GM12878 (cell line): Measurements from ENCODE around the gene COX4I2.

ENCODE experiments used
- BMI1 ChIP-seq: fragments of 450-650 bp; IDR thresholded peaks from 2 replicates; pipeline ENCODE4 v1.6.1; 2016; ENCODE audit warnings: mild to moderate bottlenecking, moderate library complexity, borderline replicate concordance
- EP300 ChIP-seq, 2 experiments: fragments of 150-350 bp in 1 of 2; IDR thresholded peaks; 2 replicates each; pipeline ENCODE4 v1.6.1; 2011 to 2012; ENCODE audit warnings: low read depth in 2 of 2, low read length in 2 of 2, borderline replicate concordance in 1 of 2, improper control_type of control experiment in 1 of 2, inconsistent platforms in 1 of 2; ENCODE audit not compliant: control insufficient read depth in 1 of 2
- RFX5 ChIP-seq: IDR thresholded peaks from 2 replicates; pipeline ENCODE4 v1.6.1; 2011; ENCODE audit warnings: low read depth, low read length, improper control_type of control experiment
- SIN3A ChIP-seq: IDR thresholded peaks from 2 replicates; pipeline ENCODE4 v1.6.1; 2012; ENCODE audit warnings: low read depth, low read length, improper control_type of control experiment
- SUZ12 ChIP-seq: fragments of 200-600 bp; sonication (generic); IDR thresholded peaks from one replicate; pipeline ENCODE4 v1.6.1; 2018; ENCODE audit warnings: antibody characterized with exemption, mild to moderate bottlenecking; ENCODE audit not compliant: unreplicated experiment
- TCF7 ChIP-seq: IDR thresholded peaks from 2 replicates; pipeline ENCODE4 v1.6.1; 2014; ENCODE audit warnings: antibody characterized with exemption, borderline replicate concordance
- TF ChIP-seq, protein P1 (sequence below): IDR thresholded peaks from 2 replicates; pipeline ENCODE4 v1.6.1; 2012; ENCODE audit warnings: mild to moderate bottlenecking, low read depth, low read length
- TF ChIP-seq, protein P2 (sequence below), 3 experiments: IDR thresholded peaks in 2 of 3; conservative IDR thresholded peaks in 1 of 3; 2 replicates each; pipeline ENCODE4 v1.5.1; 2011; ENCODE audit warnings: low read depth in 3 of 3, low read length in 3 of 3, mild to moderate bottlenecking in 3 of 3, control low read depth in 2 of 3, moderate library complexity in 2 of 3, inconsistent platforms in 1 of 3, mixed read lengths in 1 of 3; ENCODE audit not compliant: control insufficient read depth in 2 of 3, insufficient read depth in 1 of 3; ENCODE audit errors: extremely low read depth in 1 of 3
- TF ChIP-seq, protein P3 (sequence below): IDR thresholded peaks from 2 replicates; pipeline ENCODE4 v1.6.1; 2012; ENCODE audit warnings: low read length, inconsistent platforms
- TF ChIP-seq, protein P4 (sequence below): IDR thresholded peaks from 2 replicates; pipeline ENCODE4 v1.6.1; 2011; ENCODE audit warnings: mild to moderate bottlenecking, low read depth, low read length, moderate library complexity; ENCODE audit not compliant: insufficient replicate concordance

DNA sequence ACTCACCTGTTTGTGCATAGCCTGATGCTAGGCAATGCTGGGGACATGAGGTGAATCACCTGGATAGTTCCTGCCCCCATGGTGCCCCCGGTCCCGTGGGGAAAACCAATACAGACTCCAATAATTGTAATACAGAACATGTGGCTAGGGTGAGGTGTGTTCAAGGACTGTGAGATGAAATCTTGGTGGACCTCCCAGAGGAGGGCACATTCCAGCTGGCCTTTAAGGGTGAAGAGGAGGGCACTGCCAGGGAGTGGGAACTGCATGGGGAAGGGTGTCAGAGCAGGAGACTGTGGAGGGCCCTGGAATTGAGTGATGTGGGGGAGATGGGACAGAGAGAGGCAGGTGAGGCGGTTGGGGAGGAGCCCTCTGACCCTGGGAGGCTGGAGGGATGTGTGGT is 2.5 kb downstream of the COX4I2 start:
- TF ChIP-seq, protein P1, sequence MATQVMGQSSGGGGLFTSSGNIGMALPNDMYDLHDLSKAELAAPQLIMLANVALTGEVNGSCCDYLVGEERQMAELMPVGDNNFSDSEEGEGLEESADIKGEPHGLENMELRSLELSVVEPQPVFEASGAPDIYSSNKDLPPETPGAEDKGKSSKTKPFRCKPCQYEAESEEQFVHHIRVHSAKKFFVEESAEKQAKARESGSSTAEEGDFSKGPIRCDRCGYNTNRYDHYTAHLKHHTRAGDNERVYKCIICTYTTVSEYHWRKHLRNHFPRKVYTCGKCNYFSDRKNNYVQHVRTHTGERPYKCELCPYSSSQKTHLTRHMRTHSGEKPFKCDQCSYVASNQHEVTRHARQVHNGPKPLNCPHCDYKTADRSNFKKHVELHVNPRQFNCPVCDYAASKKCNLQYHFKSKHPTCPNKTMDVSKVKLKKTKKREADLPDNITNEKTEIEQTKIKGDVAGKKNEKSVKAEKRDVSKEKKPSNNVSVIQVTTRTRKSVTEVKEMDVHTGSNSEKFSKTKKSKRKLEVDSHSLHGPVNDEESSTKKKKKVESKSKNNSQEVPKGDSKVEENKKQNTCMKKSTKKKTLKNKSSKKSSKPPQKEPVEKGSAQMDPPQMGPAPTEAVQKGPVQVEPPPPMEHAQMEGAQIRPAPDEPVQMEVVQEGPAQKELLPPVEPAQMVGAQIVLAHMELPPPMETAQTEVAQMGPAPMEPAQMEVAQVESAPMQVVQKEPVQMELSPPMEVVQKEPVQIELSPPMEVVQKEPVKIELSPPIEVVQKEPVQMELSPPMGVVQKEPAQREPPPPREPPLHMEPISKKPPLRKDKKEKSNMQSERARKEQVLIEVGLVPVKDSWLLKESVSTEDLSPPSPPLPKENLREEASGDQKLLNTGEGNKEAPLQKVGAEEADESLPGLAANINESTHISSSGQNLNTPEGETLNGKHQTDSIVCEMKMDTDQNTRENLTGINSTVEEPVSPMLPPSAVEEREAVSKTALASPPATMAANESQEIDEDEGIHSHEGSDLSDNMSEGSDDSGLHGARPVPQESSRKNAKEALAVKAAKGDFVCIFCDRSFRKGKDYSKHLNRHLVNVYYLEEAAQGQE = no peak
- TF ChIP-seq TCF7 (no peak), EP300 (IDR thresholded peaks at IDR 0.05; ENCODE audit: borderline replicate concordance in 1 of 2, control insufficient read depth in 1 of 2, low read depth in 2 of 2, low read length in 2 of 2) (no peak), BMI1 (no peak), SUZ12 (no peak), SIN3A (no peak), RFX5 (no peak)
- TF ChIP-seq, protein P2, sequence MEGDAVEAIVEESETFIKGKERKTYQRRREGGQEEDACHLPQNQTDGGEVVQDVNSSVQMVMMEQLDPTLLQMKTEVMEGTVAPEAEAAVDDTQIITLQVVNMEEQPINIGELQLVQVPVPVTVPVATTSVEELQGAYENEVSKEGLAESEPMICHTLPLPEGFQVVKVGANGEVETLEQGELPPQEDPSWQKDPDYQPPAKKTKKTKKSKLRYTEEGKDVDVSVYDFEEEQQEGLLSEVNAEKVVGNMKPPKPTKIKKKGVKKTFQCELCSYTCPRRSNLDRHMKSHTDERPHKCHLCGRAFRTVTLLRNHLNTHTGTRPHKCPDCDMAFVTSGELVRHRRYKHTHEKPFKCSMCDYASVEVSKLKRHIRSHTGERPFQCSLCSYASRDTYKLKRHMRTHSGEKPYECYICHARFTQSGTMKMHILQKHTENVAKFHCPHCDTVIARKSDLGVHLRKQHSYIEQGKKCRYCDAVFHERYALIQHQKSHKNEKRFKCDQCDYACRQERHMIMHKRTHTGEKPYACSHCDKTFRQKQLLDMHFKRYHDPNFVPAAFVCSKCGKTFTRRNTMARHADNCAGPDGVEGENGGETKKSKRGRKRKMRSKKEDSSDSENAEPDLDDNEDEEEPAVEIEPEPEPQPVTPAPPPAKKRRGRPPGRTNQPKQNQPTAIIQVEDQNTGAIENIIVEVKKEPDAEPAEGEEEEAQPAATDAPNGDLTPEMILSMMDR (IDR thresholded peaks at IDR 0.05 in 2 of 3, conservative IDR thresholded peaks at IDR 0.05 in 1 of 3; ENCODE audit: control insufficient read depth in 2 of 3, extremely low read depth in 1 of 3, insufficient read depth in 1 of 3, low read depth in 3 of 3, low read length in 3 of 3) = no peak
- TF ChIP-seq, protein P3, sequence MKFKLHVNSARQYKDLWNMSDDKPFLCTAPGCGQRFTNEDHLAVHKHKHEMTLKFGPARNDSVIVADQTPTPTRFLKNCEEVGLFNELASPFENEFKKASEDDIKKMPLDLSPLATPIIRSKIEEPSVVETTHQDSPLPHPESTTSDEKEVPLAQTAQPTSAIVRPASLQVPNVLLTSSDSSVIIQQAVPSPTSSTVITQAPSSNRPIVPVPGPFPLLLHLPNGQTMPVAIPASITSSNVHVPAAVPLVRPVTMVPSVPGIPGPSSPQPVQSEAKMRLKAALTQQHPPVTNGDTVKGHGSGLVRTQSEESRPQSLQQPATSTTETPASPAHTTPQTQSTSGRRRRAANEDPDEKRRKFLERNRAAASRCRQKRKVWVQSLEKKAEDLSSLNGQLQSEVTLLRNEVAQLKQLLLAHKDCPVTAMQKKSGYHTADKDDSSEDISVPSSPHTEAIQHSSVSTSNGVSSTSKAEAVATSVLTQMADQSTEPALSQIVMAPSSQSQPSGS = no peak
- TF ChIP-seq, protein P4, sequence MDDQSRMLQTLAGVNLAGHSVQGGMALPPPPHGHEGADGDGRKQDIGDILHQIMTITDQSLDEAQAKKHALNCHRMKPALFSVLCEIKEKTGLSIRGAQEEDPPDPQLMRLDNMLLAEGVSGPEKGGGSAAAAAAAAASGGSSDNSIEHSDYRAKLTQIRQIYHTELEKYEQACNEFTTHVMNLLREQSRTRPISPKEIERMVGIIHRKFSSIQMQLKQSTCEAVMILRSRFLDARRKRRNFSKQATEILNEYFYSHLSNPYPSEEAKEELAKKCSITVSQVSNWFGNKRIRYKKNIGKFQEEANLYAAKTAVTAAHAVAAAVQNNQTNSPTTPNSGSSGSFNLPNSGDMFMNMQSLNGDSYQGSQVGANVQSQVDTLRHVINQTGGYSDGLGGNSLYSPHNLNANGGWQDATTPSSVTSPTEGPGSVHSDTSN = no peak
